OCI-LY3 (cell line): Measurements from ENCODE around the gene CATSPERD.

Experiments
- EZH2phosphoT487 ChIP-seq: fragments of 200-600 bp; shearing (Covaris generic); IDR thresholded peaks from 2 replicates; pipeline ENCODE4 v1.6.1; 2018; ENCODE audit warnings: antibody characterized with exemption, mixed run types, low read depth
- TF ChIP-seq, protein P1 (sequence below): fragments of 200-600, 300-600 bp; sonication (generic); IDR thresholded peaks from 2 replicates; pipeline ENCODE4 v1.5.1; 2014; ENCODE audit warnings: antibody characterized with exemption, low read length, low read depth

GRCh38 chr19:5680437-5681368 lies 39.7 kb upstream of the CATSPERD start, which contains the start of the genes HSD11B1L and MICOS13:
- TF ChIP-seq, protein P1, sequence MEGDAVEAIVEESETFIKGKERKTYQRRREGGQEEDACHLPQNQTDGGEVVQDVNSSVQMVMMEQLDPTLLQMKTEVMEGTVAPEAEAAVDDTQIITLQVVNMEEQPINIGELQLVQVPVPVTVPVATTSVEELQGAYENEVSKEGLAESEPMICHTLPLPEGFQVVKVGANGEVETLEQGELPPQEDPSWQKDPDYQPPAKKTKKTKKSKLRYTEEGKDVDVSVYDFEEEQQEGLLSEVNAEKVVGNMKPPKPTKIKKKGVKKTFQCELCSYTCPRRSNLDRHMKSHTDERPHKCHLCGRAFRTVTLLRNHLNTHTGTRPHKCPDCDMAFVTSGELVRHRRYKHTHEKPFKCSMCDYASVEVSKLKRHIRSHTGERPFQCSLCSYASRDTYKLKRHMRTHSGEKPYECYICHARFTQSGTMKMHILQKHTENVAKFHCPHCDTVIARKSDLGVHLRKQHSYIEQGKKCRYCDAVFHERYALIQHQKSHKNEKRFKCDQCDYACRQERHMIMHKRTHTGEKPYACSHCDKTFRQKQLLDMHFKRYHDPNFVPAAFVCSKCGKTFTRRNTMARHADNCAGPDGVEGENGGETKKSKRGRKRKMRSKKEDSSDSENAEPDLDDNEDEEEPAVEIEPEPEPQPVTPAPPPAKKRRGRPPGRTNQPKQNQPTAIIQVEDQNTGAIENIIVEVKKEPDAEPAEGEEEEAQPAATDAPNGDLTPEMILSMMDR, result no peak
- no peak for TF ChIP-seq EZH2phosphoT487
